Fibroblast of lung (primary cell): ENCODE measurements around the gene NUP107.

Experiments used
- CTCF ChIP-seq, 2 donors: IDR thresholded peaks in 1 of 2; conservative IDR thresholded peaks in 1 of 2; 1 replicate in 1 of 2; 2 replicates in 1 of 2; pipeline ENCODE4 v1.5.1; 2011 to 2012; ENCODE audit warnings: low read length in 2 of 2, control low read depth in 1 of 2, inconsistent platforms in 1 of 2, low read depth in 1 of 2, mild to moderate bottlenecking in 1 of 2
- EZH2 ChIP-seq: IDR thresholded peaks from 2 replicates; pipeline ENCODE4 v1.5.1; 2012; ENCODE audit warnings: low read length, control low read depth, mild to moderate bottlenecking; ENCODE audit errors: missing control alignments

DNA sequence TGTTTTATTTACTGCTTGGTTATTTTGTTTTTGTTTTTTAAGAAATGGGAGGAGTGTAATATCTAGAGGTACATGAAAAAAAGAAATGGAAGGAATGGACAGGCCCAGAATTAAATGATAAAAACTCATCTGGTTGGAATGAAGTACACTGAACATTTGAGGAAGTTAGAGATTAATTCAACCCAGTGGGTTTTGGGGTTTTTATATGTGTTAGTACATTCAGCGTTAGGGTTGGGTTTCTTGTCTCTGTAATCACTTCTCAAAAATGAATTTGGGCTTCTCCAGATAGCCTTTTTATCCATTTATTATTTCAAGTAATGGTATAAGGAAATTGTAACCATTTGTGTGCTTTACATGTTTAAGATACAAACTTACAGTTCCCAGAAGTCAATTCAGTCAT lies 19.5 kb upstream of the NUP107 start:
- TF ChIP-seq CTCF (conservative IDR thresholded peaks at IDR 0.05 in 1 of 2, IDR thresholded peaks at IDR 0.05 in 1 of 2; ENCODE audit: low read depth in 1 of 2, low read length in 2 of 2): no peak
- no peak for TF ChIP-seq EZH2
